Fibroblast of pulmonary artery (primary cell): Measurements from ENCODE around the gene PTCRA.
A peak's percentile ranks its signal among the peaks of the same experiment; 100 is the strongest.
"Not testable (repeated sequence)": the region's sequence is repeated elsewhere in the genome, so short reads cannot be mapped to it uniquely, and the experiment has no call there.

Experiments used
- DNase-seq: peaks from one replicate; pipeline ENCODE4 v3.0.0-alpha.2; 2010; ENCODE audit warnings: low read depth
- H3K4me3 ChIP-seq: replicated peaks from 2 replicates; pipeline ENCODE4 v1.5.1; 2011; ENCODE audit warnings: low read depth, mild to moderate bottlenecking, control low read depth, low read length, moderate library complexity
- TF ChIP-seq, protein P1 (sequence below): IDR thresholded peaks from 2 replicates; pipeline ENCODE4 v1.5.1; 2011; ENCODE audit warnings: mild to moderate bottlenecking, control low read depth, low read length, inconsistent platforms; ENCODE audit errors: missing control alignments

The PTCRA gene

DNA sequence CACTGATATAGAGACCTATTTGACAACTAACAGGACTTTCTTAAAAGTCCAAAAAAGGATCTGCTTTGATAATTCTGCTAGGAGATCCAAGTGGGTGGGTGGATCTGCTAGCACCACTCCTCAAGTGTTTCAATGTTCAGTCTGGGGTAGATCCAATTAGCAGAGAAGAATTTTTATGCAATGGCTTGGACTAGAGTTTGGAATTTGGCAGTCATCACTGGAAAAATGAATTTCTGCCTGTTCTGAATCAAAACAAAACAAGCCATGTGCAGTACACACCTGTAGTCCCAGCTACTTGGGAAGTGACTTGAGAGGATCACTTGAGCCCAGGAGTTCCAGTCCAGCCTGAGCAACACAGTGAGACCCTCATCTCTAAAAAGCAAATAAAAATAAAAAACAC is 32.1 kb downstream of the PTCRA start:
- no peak for DNase-seq
- TF ChIP-seq, protein P1, sequence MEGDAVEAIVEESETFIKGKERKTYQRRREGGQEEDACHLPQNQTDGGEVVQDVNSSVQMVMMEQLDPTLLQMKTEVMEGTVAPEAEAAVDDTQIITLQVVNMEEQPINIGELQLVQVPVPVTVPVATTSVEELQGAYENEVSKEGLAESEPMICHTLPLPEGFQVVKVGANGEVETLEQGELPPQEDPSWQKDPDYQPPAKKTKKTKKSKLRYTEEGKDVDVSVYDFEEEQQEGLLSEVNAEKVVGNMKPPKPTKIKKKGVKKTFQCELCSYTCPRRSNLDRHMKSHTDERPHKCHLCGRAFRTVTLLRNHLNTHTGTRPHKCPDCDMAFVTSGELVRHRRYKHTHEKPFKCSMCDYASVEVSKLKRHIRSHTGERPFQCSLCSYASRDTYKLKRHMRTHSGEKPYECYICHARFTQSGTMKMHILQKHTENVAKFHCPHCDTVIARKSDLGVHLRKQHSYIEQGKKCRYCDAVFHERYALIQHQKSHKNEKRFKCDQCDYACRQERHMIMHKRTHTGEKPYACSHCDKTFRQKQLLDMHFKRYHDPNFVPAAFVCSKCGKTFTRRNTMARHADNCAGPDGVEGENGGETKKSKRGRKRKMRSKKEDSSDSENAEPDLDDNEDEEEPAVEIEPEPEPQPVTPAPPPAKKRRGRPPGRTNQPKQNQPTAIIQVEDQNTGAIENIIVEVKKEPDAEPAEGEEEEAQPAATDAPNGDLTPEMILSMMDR = no peak
- H3K4me3 ChIP-seq = no peak overlapping the region

DNA sequence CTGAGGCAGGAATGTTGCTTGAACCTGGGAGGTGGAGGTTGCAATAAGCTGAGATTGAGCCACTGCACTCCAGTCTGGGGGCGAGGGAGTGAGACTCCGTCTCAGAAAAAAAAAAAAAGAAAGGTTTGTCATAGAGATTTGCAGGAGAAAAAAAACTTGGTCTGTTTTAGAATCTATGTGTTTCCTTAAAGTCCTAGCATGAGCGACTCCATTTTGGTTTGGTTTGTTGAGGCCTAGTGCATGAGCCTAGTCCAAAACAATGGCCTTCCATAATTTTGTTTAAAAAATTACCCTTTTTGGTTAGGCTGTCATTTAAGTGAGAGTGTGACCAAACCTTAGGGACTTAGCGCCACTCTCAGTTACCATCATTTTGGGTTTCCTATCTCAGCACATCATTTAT is 36.5 kb downstream of the PTCRA start:
- H3K4me3 ChIP-seq = no peak overlapping the region
- DNase-seq = no peak
- TF ChIP-seq, protein P1 = no peak

DNA sequence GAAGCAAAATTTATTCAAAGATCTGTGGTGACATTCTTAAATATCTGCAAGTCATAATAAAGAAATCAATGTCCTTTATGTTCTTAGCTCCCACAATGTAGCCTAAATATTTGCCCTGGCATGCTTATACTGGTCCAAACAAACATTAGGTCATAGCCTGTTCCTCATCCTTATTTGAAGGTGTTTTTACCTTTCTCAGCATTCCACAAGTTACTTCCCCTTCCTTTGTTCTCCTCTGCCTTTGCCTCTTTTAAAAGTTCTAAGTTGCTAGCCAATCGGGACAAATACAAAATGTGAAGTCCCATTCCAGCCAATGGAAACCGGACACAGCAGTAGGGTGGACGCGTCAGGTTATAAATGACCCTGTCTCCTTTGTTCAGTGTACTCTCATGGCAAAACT is 38.6 kb downstream of the PTCRA start:
- not testable (repeated sequence) for DNase-seq, H3K4me3 ChIP-seq

DNA sequence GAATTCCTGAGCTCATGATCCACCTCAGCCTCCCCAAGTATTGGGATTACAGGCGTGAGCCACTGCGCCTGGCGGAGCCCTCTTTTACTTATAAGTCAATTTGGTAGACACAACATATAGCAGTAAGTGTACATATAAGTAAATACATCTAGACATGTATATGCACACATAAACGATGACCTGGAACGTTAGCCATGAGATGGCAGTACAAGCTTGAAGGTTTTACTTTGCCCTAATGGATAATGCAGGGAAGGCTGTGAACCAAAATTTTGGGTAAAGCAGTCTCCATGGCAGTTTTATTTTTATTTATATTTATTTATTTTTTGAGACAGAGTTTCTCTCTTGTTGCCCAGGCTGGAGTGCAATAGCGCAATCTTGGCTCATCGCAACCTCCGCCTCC is 42.3 kb downstream of the PTCRA start:
- DNase-seq = peak; percentile 22
- TF ChIP-seq, protein P1 = no peak
- no peak overlapping the region for H3K4me3 ChIP-seq

DNA sequence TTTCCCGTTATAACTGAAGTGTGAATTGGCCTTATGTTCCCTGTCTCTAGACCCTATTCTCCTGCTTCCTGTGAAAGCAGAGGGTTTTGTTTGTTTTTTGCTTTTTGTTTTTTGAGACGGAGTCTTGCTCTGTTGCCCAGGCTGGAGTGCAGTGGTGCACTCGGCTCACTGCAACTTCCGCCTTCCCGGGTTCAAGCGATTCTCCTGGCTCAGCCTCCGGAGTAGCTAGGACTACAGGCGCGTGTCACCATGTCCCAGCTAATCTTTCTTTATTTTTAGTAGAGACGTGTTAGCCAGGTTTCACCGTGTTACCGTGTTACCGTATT is 44.0 kb downstream of the PTCRA start:
- no peak for DNase-seq
- TF ChIP-seq, protein P1 = no peak
- peak overlapping the region; percentile 44 for H3K4me3 ChIP-seq

DNA sequence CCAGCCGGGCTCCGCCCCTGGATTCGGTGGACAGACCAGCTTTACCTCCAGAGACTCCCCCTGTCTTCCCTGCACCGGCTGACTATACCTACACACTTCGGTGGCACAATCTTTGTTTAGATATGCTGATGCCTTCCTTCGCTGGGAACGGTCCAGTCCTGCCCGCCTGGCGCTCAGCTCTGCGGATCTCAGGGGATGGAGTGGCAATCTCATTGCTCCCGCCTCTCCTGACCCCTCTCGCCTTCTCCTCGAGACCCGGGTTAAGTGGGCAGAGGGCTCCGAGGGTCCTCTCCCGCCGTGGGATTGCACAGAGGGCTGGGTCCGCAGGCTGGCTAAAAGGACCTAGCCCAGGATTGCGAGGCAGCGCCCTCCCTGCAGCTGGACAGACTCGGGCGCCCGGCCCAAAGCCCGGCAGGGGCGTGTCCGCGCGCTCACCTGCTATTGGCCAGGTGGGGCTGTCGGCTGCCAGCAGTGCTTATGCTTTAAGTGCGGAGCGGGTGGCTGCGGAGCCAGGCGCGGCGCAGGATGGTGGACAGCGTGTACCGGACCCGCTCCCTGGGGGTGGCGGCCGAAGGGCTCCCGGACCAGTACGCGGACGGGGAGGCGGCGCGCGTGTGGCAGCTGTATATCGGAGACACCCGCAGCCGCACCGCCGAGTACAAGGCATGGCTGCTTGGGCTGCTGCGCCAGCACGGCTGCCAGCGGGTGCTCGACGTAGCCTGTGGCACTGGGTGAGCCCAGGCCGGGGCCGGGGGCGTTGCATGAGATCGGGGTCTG is 44.6 kb downstream of the PTCRA start, which contains the start of gene GNMT:
GNMT (plus strand) TSS at position 512 of the 777 bp plus-strand sequence; CDS start at position 526, 14 bp downstream.
- TF ChIP-seq, protein P1 = no peak
- DNase-seq = no peak
- H3K4me3 ChIP-seq = peak within 1 kb of the TSS; percentile 44

DNA sequence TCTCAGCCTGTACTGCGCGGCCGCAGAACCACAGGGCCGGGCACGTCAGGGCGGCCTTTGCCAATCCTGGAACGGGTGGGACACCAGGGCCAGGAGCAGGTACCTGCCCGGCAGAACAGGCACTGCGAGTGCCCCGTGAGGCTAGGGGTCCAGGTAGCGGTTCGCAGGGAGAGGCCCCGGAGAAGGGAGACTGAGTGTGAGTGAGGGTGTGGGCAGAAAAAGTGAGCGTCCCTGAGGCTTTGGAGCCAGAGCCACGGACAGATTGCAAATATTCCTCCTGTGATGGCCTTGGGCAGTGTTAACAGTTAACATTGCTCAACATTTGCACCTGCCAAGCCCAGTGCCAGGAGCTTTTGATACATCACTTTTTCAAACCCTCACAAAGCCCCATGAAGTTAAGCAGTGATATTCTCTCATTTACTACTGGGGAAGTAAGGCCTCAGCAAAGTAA is 45.2 kb downstream of the PTCRA start:
- peak overlapping the region; percentile 44 for H3K4me3 ChIP-seq
- DNase-seq = no peak
- TF ChIP-seq, protein P1 = no peak
